NB4 (cell line): ENCODE results near the gene ZFAND3.

Source experiments
- DNase-seq: peaks from one replicate; pipeline ENCODE4 v3.0.0; 2010; ENCODE audit warnings: low read depth
- H3K4me3 ChIP-seq: one replicate; pipeline ENCODE4 v1.5.1; 2011; ENCODE audit warnings: mild to moderate bottlenecking, low read depth, low read length, moderate library complexity
- CTCF ChIP-seq: IDR thresholded peaks from one replicate; pipeline ENCODE4 v1.5.1; 2012; ENCODE audit warnings: low read depth, low read length
- MAX ChIP-seq: IDR thresholded peaks from 2 replicates; pipeline ENCODE4 v1.6.1; 2011; ENCODE audit warnings: low read depth, low read length
- MYC ChIP-seq: IDR thresholded peaks from 2 replicates; pipeline ENCODE4 v1.6.1; 2011; ENCODE audit warnings: low read depth, low read length
- POLR2A ChIP-seq: IDR thresholded peaks from 2 replicates; pipeline ENCODE4 v1.6.1; 2011; ENCODE audit warnings: mild to moderate bottlenecking; ENCODE audit not compliant: insufficient read length; ENCODE audit errors: extremely low read depth

Gene ZFAND3

GRCh38 chr6:37864250-37864649 lies 44.7 kb downstream of the ZFAND3 start:
- DNase-seq = no peak
- H3K4me3 ChIP-seq = no peak overlapping the region
- TF ChIP-seq MYC (no peak), POLR2A (no peak), MAX (no peak), CTCF (no peak)

- peak; percentile 54 for DNase-seq
- H3K4me3 ChIP-seq = no peak overlapping the region
- TF ChIP-seq POLR2A = no peak
- TF ChIP-seq MAX = no peak
- no peak for TF ChIP-seq CTCF
- TF ChIP-seq MYC = no peak
These were observed 46.0 kb downstream of the ZFAND3 start for GRCh38 chr6:37865504-37865903.

- no peak for TF ChIP-seq POLR2A
- no peak for TF ChIP-seq MYC
- no peak for TF ChIP-seq CTCF
- no peak for TF ChIP-seq MAX
- H3K4me3 ChIP-seq = no peak overlapping the region
- no peak for DNase-seq
These were observed 47.3 kb downstream of the ZFAND3 start for GRCh38 chr6:37866590-37867507.

GRCh38 chr6:37867756-37868446 lies 48.4 kb downstream of the ZFAND3 start:
- no peak for DNase-seq
- no peak overlapping the region for H3K4me3 ChIP-seq
- TF ChIP-seq MAX = no peak
- TF ChIP-seq CTCF = no peak
- no peak for TF ChIP-seq MYC
- TF ChIP-seq POLR2A = no peak

GRCh38 chr6:37868447-37868825 lies 48.9 kb downstream of the ZFAND3 start:
- no peak for TF ChIP-seq CTCF
- TF ChIP-seq MYC = no peak
- no peak for TF ChIP-seq MAX
- no peak for TF ChIP-seq POLR2A
- no peak overlapping the region for H3K4me3 ChIP-seq
- DNase-seq = no peak
